Measurements from ENCODE around the gene SMPD3.
A peak's percentile ranks its signal among the peaks of the same experiment; 100 is the strongest.

SMPD3 gene

DNA sequence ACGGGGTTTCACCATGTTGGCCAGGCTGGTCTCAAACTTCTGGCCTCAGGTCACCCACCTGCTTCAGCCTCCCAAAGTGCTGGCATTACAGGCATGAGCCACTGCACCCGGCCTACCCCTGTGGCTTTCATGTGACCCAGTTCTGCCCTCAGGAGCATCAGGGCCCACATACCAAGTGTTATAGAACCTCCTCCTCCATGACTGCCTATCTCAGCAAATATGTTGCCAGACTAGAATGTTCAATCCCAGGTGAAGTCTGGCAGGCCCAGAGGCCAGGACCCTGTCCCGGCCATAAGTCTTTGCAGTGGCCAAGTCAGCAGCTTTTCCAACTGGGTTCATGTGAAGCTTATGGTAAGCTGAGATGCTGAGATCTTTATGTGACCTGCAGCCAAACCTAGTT is 9.8 kb upstream of the SMPD3 start:
- 90 to 92% methylated on average over 3 of the region's 3 CpGs for WGBS, 2 experiments
- H3K27me3 ChIP-seq (ENCODE audit: control insufficient read depth, insufficient read depth, low read length, poor library complexity, severe bottlenecking), result no peaks in the 10 kb centered on the region
- no peaks in the 10 kb centered on the region for H3K36me3 ChIP-seq (ENCODE audit: control insufficient read depth, insufficient read depth, low read length)
- no peak overlapping the region for H3K27ac ChIP-seq (ENCODE audit: insufficient read depth, low read depth, low read length, poor library complexity, severe bottlenecking)
- H3K4me3 ChIP-seq (ENCODE audit: insufficient read depth, low read depth, low read length), result no peak overlapping the region
- H3K4me1 ChIP-seq (ENCODE audit: control insufficient read depth, insufficient read depth, low read length), result no peaks in the 10 kb centered on the region
- H3K9me3 ChIP-seq (ENCODE audit: control insufficient read depth, low read length), result no peaks in the 10 kb centered on the region

DNA sequence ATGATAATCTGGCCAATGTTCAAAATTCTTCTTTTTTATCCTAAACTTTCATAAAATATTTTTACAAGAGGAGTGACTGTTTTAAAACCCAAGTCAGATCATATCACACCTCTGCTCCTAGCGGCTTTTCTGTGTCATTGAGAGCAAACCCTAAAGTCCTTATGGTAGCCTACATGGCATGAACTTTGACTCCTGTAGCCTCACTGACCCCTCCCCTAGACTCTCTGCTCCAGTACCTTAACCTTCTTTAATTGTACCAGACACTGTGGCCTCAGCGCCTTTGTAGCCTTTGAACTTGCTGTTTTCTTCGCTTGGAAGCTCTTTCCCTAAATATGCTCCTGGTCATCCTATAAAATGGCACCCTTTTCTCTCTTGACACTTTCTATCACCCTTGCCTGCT is 7.3 kb upstream of the SMPD3 start:
- Histone ChIP-seq H3K4me3 (ENCODE audit: insufficient read depth, low read depth, low read length) (no peak overlapping the region), H3K36me3 (ENCODE audit: control insufficient read depth, insufficient read depth, low read length) (no peaks in the 10 kb centered on the region), H3K4me1 (ENCODE audit: control insufficient read depth, insufficient read depth, low read length) (no peaks in the 10 kb centered on the region), H3K27me3 (ENCODE audit: control insufficient read depth, insufficient read depth, low read length, poor library complexity, severe bottlenecking) (no peaks in the 10 kb centered on the region), H3K9me3 (ENCODE audit: control insufficient read depth, low read length) (no peaks in the 10 kb centered on the region), H3K27ac (ENCODE audit: insufficient read depth, low read depth, low read length, poor library complexity, severe bottlenecking) (no peak overlapping the region)
- WGBS, 2 experiments, result 90 to 91% methylated on average over 3 of the region's 3 CpGs

DNA sequence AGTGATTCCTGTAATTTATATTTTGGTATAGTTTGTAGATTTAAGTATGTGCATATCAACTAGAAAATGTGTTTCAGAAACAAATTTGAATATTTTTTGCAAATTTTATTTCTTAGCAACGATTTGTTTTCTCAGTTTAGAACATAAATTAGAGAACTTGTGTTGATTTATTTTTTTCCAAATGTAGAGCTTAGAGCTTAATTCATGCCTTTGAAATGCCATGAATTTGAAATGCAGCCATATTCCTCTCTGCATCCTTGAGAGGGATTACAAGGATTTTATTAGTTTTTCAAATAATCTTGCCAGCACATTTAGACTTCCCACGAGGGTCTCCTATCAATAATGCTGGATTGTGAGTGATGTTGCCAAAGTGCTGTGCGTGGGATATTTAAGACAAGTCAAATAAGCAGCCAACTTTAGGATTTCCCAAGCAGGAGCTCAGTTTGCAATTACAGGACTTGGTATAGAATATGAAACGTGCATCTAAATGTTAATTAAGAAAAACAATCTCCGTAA is 6.7 kb upstream of the SMPD3 start:
- no peak overlapping the region for H3K27ac ChIP-seq (ENCODE audit: insufficient read depth, low read depth, low read length, poor library complexity, severe bottlenecking)
- H3K4me3 ChIP-seq (ENCODE audit: insufficient read depth, low read depth, low read length), result no peak overlapping the region
- H3K9me3 ChIP-seq (ENCODE audit: control insufficient read depth, low read length), result no peaks in the 10 kb centered on the region
- no peaks in the 10 kb centered on the region for H3K36me3 ChIP-seq (ENCODE audit: control insufficient read depth, insufficient read depth, low read length)
- no peaks in the 10 kb centered on the region for H3K4me1 ChIP-seq (ENCODE audit: control insufficient read depth, insufficient read depth, low read length)
- H3K27me3 ChIP-seq (ENCODE audit: control insufficient read depth, insufficient read depth, low read length, poor library complexity, severe bottlenecking), result no peaks in the 10 kb centered on the region
- 91 to 93% methylated on average over 5 of the region's 5 CpGs for WGBS, 2 experiments

DNA sequence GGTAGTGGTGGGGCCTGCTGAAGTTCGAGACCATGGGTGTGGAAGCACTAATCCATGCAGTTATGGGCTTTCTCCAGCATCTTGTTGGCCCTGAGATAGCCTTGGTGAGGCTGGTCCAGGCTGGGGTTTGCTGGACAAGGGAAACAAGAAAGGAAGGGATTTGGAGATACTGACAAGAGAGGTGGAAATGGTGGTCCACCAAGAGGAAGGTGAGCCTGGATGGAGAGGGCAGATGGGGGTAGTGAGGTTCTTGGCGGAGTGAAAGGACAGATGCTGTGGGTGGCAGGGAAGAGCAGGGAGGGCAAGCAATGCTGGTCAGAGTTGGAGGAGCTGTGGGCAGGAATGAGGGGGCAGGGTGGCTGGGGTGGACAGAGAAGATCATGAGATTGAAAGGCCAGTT is 5.5 kb upstream of the SMPD3 start:
- H3K36me3 ChIP-seq (ENCODE audit: control insufficient read depth, insufficient read depth, low read length), result no peaks in the 10 kb centered on the region
- WGBS, 2 experiments, result 91 to 96% methylated on average over 2 of the region's 2 CpGs
- H3K4me1 ChIP-seq (ENCODE audit: control insufficient read depth, insufficient read depth, low read length), result no peaks in the 10 kb centered on the region
- no peaks in the 10 kb centered on the region for H3K9me3 ChIP-seq (ENCODE audit: control insufficient read depth, low read length)
- H3K27me3 ChIP-seq (ENCODE audit: control insufficient read depth, insufficient read depth, low read length, poor library complexity, severe bottlenecking), result no peaks in the 10 kb centered on the region
- H3K27ac ChIP-seq (ENCODE audit: insufficient read depth, low read depth, low read length, poor library complexity, severe bottlenecking), result no peak overlapping the region
- H3K4me3 ChIP-seq (ENCODE audit: insufficient read depth, low read depth, low read length), result no peak overlapping the region

DNA sequence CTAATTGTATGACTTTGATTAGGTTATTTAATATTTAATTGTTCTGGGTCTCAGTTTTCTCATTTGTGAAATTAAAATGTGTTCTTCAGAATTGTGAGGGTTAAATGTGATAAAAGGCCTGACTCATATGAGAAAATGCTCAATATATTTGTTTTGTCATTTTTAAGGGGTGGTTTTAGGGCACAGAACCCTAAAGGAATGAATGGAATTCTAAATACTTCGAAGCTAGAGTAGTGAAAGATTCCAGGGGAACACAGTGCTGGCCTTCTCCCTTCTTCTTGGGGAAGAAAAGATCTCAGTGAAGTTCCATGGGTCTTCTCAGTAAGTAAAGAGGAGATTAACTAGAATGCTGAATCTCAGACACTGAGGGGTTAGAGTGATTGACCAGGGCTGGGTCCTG is 3.9 kb upstream of the SMPD3 start:
- peaks cover 8% of the 10 kb centered on the region for H3K4me1 ChIP-seq (ENCODE audit: control insufficient read depth, insufficient read depth, low read length)
- H3K9me3 ChIP-seq (ENCODE audit: control insufficient read depth, low read length), result no peaks in the 10 kb centered on the region
- H3K36me3 ChIP-seq (ENCODE audit: control insufficient read depth, insufficient read depth, low read length), result no peaks in the 10 kb centered on the region
- H3K4me3 ChIP-seq (ENCODE audit: insufficient read depth, low read depth, low read length), result no peak overlapping the region
- 50 to 57% methylated on average over 1 of the region's 1 CpG for WGBS, 2 experiments
- no peak overlapping the region for H3K27ac ChIP-seq (ENCODE audit: insufficient read depth, low read depth, low read length, poor library complexity, severe bottlenecking)
- H3K27me3 ChIP-seq (ENCODE audit: control insufficient read depth, insufficient read depth, low read length, poor library complexity, severe bottlenecking), result peaks cover 10% of the 10 kb centered on the region

DNA sequence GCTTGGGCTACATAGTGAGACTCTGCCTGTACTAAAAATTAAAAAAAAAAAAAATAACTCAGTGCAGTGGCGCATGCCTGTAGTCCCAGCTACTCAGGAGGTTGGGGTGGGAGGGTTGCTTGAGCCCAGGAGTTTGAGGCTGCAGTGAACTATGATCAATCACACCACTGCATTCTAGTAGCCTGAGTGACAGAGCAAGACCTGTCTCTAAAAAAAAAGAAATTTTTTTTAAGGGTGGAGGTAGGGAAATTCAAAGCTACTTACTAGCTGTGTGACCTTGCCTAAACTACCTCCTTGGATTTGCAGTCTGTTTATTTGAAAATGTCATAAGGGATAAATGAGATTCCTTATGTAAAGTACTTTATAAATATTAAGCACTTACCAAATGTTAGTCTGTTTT is 3.4 kb upstream of the SMPD3 start:
- H3K27me3 ChIP-seq (ENCODE audit: control insufficient read depth, insufficient read depth, low read length, poor library complexity, severe bottlenecking), result peaks cover 15% of the 10 kb centered on the region
- no peaks in the 10 kb centered on the region for H3K36me3 ChIP-seq (ENCODE audit: control insufficient read depth, insufficient read depth, low read length)
- H3K4me3 ChIP-seq (ENCODE audit: insufficient read depth, low read depth, low read length), result no peak overlapping the region
- H3K4me1 ChIP-seq (ENCODE audit: control insufficient read depth, insufficient read depth, low read length), result peaks cover 10% of the 10 kb centered on the region
- H3K27ac ChIP-seq (ENCODE audit: insufficient read depth, low read depth, low read length, poor library complexity, severe bottlenecking), result no peak overlapping the region
- H3K9me3 ChIP-seq (ENCODE audit: control insufficient read depth, low read length), result no peaks in the 10 kb centered on the region
- WGBS, 2 experiments, result 92 to 95% methylated on average over 1 of the region's 1 CpG

DNA sequence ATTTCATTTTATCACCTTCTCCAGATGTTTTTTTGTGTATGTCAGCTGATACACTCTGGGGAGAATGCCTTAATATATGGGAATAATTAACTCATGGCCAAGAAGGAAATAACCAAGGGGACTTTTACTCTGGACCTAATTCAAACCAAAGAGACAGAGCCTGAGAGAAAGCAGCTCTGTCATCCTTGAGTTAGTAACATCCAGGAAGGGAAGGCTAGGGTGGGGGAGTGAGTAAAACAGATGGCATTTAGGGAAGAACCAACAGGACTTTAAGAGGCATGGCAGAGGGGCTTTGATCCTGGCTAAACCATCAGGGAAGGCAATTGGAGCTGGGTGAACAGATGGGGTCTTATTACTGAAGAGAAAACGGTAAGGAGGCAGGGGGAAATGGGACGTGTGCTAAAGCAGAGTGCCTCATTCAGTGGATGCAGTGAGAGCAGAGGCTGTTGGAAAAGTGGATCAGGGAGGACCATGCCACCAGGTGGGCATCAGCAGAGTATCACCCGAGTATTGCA is 2.5 kb upstream of the SMPD3 start:
- Histone ChIP-seq H3K4me3 (ENCODE audit: insufficient read depth, low read depth, low read length) (no peak overlapping the region), H3K9me3 (ENCODE audit: control insufficient read depth, low read length) (no peaks in the 10 kb centered on the region), H3K27me3 (ENCODE audit: control insufficient read depth, insufficient read depth, low read length, poor library complexity, severe bottlenecking) (peaks cover 24% of the 10 kb centered on the region), H3K4me1 (ENCODE audit: control insufficient read depth, insufficient read depth, low read length) (peaks cover 10% of the 10 kb centered on the region), H3K36me3 (ENCODE audit: control insufficient read depth, insufficient read depth, low read length) (no peaks in the 10 kb centered on the region), H3K27ac (ENCODE audit: insufficient read depth, low read depth, low read length, poor library complexity, severe bottlenecking) (no peak overlapping the region)
- WGBS, 2 experiments, result 75 to 83% methylated on average over 3 of the region's 3 CpGs

DNA sequence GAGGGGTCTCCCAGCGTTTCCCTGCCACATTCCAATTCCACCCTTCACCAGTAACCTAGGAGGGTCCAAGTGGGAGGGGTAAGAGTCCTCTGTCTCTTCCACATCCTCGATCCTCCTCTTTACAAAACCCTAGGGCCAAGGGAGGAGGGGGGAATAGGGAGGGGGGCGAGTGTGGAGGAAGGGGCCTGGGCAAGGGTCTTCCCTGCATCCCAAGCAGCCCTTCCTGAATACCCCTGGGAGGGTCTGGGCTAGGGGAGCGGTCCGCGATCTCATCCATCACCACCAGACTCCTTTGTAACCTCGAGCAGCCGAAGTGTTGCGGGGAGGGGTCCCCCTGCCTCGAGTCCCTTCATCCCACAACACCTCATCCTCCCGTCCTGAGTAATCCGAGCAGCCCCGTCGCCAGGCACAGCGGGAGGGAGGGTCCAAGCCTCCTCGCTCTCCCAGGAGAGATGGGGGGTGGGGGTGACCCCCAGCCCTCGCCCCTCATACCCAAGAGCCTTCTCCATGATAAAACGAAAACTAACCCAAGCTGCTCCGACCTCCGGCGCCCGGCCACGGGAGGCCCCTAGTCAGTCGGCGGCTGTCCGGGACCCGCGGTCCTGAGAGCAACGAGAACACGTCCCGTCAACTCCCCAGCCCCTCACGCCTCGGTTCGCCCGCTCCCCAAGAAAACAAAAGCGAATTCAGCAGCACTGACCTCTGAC is 502 bp downstream of the SMPD3 start:
- Histone ChIP-seq H3K27ac (ENCODE audit: insufficient read depth, low read depth, low read length, poor library complexity, severe bottlenecking) (no peak overlapping the region), H3K4me1 (ENCODE audit: control insufficient read depth, insufficient read depth, low read length) (peaks cover 10% of the 10 kb centered on the region)

DNA sequence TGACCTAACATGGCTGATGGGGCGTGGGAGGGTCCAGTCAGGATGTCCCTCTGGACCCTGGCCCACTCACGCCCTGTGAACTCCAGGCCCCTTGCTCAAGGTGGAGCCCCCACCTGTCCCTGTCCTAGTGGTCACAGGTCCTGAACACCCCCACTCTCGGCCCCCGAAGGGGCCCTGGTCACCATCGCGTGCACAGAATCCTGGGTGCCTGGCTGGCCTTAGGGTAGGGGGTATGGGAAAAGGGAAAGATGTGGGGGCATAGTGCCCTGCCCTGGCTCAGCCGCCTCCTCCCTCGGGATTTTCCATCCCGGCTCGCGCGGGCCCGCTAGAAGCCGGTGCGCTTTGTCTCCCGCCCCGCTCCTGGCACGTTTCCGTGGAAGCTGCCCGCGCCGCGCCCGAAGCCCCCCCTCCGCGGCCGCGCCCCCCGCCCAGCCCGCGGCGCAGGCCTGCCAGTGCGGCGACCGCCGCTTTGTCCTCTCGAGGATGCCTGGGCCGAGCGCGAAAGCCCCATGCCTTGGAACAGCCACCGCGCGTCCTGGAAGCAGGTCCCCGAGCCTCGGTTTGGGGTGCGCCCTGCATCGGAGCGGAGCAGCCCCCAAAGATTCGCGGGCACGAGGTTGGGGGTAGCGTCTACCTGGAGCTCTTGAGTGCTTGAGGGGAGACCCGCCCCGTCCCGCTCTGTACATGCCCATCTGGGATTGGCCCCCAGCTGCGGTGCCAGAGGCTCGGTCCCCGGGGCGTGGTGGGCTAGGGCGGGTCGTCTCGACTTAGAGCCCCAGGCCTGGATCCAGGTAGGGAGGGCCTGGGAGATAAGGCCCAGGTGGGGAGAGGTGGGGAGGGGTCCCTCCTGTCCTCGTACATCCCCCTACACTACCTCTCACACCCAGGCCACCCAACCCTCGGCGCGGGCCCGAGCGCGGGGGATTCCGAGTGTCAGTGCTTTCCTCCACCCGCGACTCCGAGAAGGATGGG is 1.3 kb downstream of the SMPD3 start:
- H3K27ac ChIP-seq (ENCODE audit: insufficient read depth, low read depth, low read length, poor library complexity, severe bottlenecking), result no peak overlapping the region

More for the DNA sequence above, 502 bp downstream of the SMPD3 start:
- 5 to 6% methylated on average over 34 to 35 of the region's 36 CpGs for WGBS, 2 experiments
- H3K9me3 ChIP-seq (ENCODE audit: control insufficient read depth, low read length), result no peaks in the 10 kb centered on the region
- no peaks in the 10 kb centered on the region for H3K36me3 ChIP-seq (ENCODE audit: control insufficient read depth, insufficient read depth, low read length)
- peaks cover 27% of the 10 kb centered on the region for H3K27me3 ChIP-seq (ENCODE audit: control insufficient read depth, insufficient read depth, low read length, poor library complexity, severe bottlenecking)
- peak overlapping the region; percentile 20 for H3K4me3 ChIP-seq (ENCODE audit: insufficient read depth, low read depth, low read length)

DNA sequence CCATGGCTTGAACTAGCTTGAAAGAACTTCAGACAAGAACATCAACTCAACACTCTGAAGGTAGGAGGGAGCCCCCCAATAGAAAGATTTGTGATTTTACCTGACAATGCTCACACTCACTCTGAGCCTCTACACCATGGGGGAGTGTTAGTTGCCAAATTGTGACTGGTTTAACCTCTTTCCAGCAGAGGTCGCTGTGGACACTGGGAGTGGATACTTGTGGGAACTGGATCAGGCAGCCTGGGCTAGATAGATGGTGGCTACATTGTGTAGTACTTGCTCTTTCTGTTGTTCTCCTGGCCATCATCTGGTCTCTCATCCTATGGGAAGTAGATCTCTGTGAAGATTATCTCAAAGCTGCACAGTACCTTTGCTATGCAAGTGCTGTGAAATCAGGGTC is 2.9 kb downstream of the SMPD3 start:
- H3K27ac ChIP-seq (ENCODE audit: insufficient read depth, low read depth, low read length, poor library complexity, severe bottlenecking), result no peak overlapping the region
- H3K27me3 ChIP-seq (ENCODE audit: control insufficient read depth, insufficient read depth, low read length, poor library complexity, severe bottlenecking), result peaks cover 27% of the 10 kb centered on the region

More for the DNA sequence above, 1.3 kb downstream of the SMPD3 start:
- Histone ChIP-seq H3K4me3 (ENCODE audit: insufficient read depth, low read depth, low read length) (no peak overlapping the region), H3K36me3 (ENCODE audit: control insufficient read depth, insufficient read depth, low read length) (no peaks in the 10 kb centered on the region), H3K4me1 (ENCODE audit: control insufficient read depth, insufficient read depth, low read length) (peaks cover 10% of the 10 kb centered on the region), H3K9me3 (ENCODE audit: control insufficient read depth, low read length) (no peaks in the 10 kb centered on the region), H3K27me3 (ENCODE audit: control insufficient read depth, insufficient read depth, low read length, poor library complexity, severe bottlenecking) (peaks cover 27% of the 10 kb centered on the region)
- 25 to 27% methylated on average over 72 to 73 of the region's 73 CpGs for WGBS, 2 experiments

More for the DNA sequence above, 2.9 kb downstream of the SMPD3 start:
- no peak overlapping the region for H3K4me3 ChIP-seq (ENCODE audit: insufficient read depth, low read depth, low read length)
- H3K36me3 ChIP-seq (ENCODE audit: control insufficient read depth, insufficient read depth, low read length), result no peaks in the 10 kb centered on the region
- H3K9me3 ChIP-seq (ENCODE audit: control insufficient read depth, low read length), result no peaks in the 10 kb centered on the region
- 0 to 3% methylated on average over 1 of the region's 1 CpG for whole genome bisulfite sequencing, 2 experiments
- peaks cover 10% of the 10 kb centered on the region for H3K4me1 ChIP-seq (ENCODE audit: control insufficient read depth, insufficient read depth, low read length)

Data from ectodermal cell (in vitro differentiated cells).